HG03025 (cell line): Measurements from ENCODE around the gene CALML5.

Source experiments
- ATAC-seq: cut with Tn5 transposase; IDR thresholded peaks from one replicate; pipeline ENCODE4 v1.9.1; 2021; ENCODE audit warnings: mild to moderate bottlenecking, moderate library complexity; ENCODE audit not compliant: unreplicated experiment, low FRiP score

The CALML5 gene

GRCh38 chr10:5503477-5503835, 4.1 kb upstream of the CALML5 start:
- ATAC-seq: no peak

- no peak for ATAC-seq
These were observed 3.5 kb upstream of the CALML5 start for GRCh38 chr10:5502571-5503476.

- ATAC-seq: no peak
These were observed 2.7 kb upstream of the CALML5 start for GRCh38 chr10:5502061-5502521.

- no peak for ATAC-seq
These were observed 1.5 kb upstream of the CALML5 start for GRCh38 chr10:5500910-5501309.

GRCh38 chr10:5500162-5500670, 846 bp upstream of the CALML5 start:
- no peak for ATAC-seq

- ATAC-seq: no peak
These were observed 428 bp downstream of the CALML5 start for GRCh38 chr10:5498791-5499492.

GRCh38 chr10:5497948-5498730, 1.2 kb downstream of the CALML5 start:
- no peak for ATAC-seq

GRCh38 chr10:5497289-5497688, 2.1 kb downstream of the CALML5 start:
- no peak for ATAC-seq

- ATAC-seq: no peak
These were observed 2.8 kb downstream of the CALML5 start for GRCh38 chr10:5496261-5497250.

GRCh38 chr10:5494611-5495010, 4.8 kb downstream of the CALML5 start:
- ATAC-seq: no peak

- no peak for ATAC-seq
These were observed 5.7 kb downstream of the CALML5 start for GRCh38 chr10:5493691-5494090.

- no peak for ATAC-seq
These were observed 6.3 kb downstream of the CALML5 start for GRCh38 chr10:5492929-5493576.

- ATAC-seq: no peak
These were observed 7.0 kb downstream of the CALML5 start for GRCh38 chr10:5492322-5492855.

- ATAC-seq: no peak
These were observed 7.9 kb downstream of the CALML5 start for GRCh38 chr10:5491477-5491876.

GRCh38 chr10:5490698-5491464, 8.5 kb downstream of the CALML5 start:
- no peak for ATAC-seq

- no peak for ATAC-seq
These were observed 9.3 kb downstream of the CALML5 start for GRCh38 chr10:5490032-5490431.

- no peak for ATAC-seq
These were observed 10.9 kb downstream of the CALML5 start for GRCh38 chr10:5488272-5489161.
